ENCODE data around the gene INO80E. TPM values are rescaled to one million over a fixed set of nuclear protein-coding genes. Genes with fewer than 3 reads are reported as not detected.

INO80E gene
- total RNA-seq, 1 experiment from 2014 or later, result 97.4 TPM

DNA sequence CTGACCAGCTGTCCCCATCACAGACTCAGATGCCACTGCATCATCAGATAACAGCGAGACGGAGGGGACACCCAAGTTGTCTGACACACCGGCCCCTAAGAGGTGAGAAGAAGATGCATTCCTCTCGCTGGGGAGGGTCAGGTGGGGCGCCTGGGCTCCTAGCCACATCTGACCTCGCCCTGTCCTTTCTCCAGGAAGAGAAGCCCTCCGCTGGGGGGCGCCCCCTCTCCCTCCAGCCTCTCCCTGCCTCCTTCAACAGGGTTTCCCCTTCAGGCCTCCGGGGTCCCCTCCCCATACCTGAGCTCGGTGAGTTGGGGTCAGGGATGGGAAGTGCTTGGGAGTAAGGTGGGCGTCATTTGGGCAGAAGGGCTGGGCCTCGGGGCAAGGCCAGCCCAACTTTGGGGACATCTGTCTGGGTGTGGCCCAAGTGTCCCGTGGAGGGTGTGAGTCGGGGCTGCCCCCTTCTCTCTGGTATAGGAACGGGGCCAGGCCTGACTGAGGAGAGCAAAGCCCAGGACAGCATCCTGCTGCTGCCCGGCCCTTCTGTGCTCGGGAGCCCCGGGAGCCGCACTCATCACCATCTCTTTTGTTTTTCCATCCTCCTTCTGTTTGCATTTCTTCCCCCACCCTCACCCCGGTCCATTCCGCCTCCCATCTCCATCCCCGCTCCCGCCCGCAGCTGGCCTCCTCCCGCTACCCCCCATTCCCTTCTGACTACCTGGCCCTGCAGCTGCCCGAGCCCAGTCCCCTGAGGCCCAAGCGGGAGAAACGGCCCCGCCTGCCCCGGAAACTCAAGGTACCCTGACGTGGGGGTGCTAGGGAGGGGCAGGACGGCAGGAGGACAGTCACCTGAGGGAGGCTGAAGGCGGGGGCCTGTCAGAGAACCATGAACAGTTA lies 4.9 kb downstream of the INO80E start:
- H3K36me3 ChIP-seq, result peaks cover 46% of the 10 kb centered on the region
- H3K27me3 ChIP-seq, result no peaks in the 10 kb centered on the region
- H3K9me3 ChIP-seq, result no peaks in the 10 kb centered on the region
- H3K4me3 ChIP-seq, result no peak overlapping the region
- DNase-seq, result no peak

DNA sequence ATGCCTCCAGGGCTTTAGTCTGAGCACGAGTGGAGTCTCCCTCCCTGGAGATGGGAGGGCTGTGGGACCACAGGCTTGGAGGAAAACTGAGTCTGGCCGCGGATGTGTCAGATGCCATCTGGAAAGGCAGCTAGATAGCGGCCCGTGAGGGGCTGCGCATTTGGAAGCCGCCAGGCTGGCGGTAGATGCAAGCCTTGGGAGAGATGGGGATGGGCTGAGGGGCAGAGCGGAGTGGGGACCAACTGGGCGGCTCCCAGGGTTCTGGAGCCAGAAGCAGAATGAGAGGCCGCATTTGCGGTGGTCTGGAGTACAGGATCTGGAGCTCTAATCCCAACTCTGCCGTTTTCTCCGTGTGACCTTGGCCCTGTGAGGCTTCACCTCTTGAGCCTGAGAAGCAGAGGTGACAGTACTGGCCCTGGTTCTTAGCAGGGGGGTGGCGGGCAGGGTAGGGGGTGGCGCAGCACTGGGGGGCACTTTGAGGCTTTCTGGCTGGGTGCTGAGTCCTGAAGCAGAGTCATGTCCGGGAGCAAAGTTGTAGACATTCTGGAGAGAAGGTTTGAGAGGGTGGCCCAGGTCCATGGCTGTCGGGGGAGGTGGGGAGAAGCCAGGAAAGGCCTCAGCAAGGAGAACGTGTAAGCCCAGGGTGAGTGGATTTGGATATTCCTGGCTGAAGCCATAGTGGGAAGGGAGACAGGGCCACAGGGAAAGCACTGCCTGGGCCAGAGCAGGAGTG lies 6.7 kb downstream of the INO80E start:
- Histone ChIP-seq H3K27me3 (no peaks in the 10 kb centered on the region), H3K9me3 (no peaks in the 10 kb centered on the region), H3K36me3 (peaks cover 35% of the 10 kb centered on the region), H3K4me3 (no peak overlapping the region)
- DNase-seq, result no peak

DNA sequence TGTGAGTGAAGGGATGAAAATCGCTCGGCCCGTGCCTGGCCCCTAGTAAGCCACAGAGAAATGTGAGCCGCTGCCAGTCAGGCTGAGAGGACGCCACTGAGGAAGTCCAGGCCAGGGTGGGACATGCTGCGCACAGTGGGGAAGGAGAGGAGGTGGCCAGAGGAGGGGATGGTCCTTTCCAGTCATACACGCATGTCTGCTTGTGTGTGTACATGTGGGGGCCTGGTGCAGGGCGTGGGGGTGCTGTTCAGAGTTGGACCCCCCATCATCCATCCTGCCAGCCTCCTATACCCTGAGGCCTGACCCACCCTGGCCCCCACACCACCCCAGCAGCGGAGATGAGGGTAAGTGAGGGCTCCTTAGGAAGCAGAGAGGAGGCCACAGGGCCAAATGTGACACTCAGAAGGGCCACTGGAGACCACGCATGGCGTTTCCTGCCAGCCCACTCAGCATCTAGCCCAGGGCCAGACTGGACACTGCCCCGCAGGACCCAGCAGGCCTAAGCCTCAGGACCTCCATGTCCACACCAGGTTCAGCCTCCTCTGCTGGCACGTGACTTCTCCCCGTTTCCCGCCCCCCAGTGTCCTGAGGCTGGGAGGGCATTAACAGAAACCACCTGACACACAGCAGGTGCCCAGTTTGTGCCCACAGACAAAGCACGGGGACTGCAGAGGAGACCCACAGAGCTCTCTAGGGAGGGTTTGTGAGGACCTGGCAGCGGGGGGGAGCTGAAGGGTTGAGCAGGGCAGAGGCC lies 7.8 kb downstream of the INO80E start:
- H3K4me3 ChIP-seq, result no peak overlapping the region
- no peak for DNase-seq
- H3K9me3 ChIP-seq, result no peaks in the 10 kb centered on the region
- peaks cover 27% of the 10 kb centered on the region for H3K36me3 ChIP-seq
- no peaks in the 10 kb centered on the region for H3K27me3 ChIP-seq

DNA sequence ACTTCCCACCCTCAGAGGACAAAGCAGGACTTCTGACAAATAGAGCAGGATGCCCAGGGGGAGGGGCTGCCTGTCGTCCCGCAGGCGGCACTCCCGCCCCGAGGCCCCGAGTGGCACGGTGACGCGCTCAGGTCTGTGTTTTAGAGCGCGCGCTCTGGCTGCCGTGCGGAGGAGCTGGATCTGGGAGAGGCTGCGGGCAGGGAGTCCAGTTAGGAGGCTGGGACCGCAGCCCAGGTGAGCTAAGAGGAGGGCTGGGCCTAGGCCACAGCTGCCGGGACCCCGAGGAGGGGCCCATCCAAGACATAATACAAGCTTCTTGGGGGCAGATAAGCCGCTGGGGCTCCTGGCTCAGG lies 8.4 kb downstream of the INO80E start:
- DNase-seq, result no peak
- Histone ChIP-seq H3K4me3 (no peak overlapping the region), H3K36me3 (peaks cover 23% of the 10 kb centered on the region), H3K27me3 (no peaks in the 10 kb centered on the region), H3K9me3 (no peaks in the 10 kb centered on the region)

DNA sequence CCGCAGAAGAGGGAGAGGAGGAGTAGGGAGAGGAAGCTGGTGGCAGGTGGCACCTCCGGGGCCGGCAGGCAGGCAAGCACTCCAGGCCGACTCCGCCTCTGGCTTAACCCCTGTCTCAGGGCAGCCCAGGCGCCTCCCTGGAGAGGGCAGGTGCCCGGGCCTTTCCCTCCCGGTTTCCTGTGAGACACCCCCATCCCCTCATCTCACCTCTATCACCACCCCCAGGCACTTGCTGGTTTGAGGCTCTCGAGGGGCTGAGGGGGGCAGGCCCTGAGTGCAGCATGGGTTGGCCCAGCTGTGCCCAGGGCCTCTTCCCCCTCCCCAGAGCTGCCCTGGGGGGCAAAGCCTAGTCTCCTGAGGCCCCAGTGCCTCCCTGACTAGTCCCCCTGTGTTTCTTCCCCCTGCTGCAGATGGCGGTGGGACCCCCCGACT lies 8.8 kb downstream of the INO80E start:
- no peaks in the 10 kb centered on the region for H3K27me3 ChIP-seq
- no peak overlapping the region for H3K4me3 ChIP-seq
- no peaks in the 10 kb centered on the region for H3K9me3 ChIP-seq
- peaks cover 20% of the 10 kb centered on the region for H3K36me3 ChIP-seq
- no peak for DNase-seq

DNA sequence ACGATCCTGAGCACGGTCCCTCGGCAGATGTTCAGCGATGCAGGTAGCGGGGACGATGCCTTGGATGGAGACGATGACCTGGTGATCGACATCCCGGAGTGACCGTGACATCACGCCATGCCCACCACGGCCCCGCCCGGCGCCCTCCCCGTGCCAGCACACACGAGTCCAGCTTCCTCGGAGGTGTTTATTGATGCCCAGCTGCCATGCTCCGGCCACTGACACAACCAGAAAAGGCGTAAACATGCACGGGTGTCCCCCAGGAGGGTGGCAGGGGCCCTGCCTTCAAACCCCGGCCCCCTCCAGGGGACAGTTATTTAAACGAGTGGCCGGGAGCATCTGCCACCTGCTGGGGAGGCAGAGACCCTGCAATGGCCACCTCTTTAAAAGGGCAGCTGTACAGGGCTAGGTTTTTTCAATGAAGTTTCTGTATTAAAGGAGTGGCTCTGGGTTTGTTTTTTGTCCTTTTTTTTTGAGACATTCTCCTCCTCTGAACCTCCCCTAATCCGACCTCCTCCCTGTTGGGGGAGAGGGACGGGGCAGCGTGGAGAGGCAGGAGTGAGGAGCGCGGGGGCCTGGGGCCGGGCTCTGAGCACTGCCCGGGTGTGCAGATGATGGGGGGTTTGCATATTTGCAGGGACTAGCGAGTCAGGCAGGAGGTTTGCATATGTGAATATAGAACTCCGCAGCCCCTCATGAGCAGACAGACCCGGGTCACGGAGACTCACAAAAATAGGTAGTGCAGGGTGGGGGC lies 9.5 kb downstream of the INO80E start:
- H3K36me3 ChIP-seq, result peaks cover 19% of the 10 kb centered on the region
- H3K4me3 ChIP-seq, result no peak overlapping the region
- no peak for DNase-seq
- no peaks in the 10 kb centered on the region for H3K9me3 ChIP-seq
- H3K27me3 ChIP-seq, result no peaks in the 10 kb centered on the region

DNA sequence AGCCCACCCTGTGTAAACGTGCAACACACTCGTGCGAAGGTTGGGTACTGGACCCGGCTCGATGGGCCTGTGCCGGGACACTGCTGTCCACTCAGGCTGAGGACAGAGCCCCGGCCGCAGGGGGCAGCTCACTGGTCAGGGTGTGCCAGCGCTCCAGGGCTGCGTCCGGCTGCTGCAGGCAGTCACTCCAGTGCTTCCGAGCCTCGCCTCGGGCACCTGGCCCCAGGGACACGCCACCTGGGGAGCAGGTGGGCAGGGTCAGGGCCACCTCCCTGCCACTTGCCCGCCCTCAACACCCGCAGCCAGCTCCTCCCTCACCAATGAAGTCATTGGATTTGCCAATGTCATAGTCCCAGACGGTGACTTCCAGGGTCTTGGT lies 10.0 kb downstream of the INO80E start:
- Histone ChIP-seq H3K4me3 (no peak overlapping the region), H3K36me3 (peaks cover 15% of the 10 kb centered on the region)
- DNase-seq, result no peak

DNA sequence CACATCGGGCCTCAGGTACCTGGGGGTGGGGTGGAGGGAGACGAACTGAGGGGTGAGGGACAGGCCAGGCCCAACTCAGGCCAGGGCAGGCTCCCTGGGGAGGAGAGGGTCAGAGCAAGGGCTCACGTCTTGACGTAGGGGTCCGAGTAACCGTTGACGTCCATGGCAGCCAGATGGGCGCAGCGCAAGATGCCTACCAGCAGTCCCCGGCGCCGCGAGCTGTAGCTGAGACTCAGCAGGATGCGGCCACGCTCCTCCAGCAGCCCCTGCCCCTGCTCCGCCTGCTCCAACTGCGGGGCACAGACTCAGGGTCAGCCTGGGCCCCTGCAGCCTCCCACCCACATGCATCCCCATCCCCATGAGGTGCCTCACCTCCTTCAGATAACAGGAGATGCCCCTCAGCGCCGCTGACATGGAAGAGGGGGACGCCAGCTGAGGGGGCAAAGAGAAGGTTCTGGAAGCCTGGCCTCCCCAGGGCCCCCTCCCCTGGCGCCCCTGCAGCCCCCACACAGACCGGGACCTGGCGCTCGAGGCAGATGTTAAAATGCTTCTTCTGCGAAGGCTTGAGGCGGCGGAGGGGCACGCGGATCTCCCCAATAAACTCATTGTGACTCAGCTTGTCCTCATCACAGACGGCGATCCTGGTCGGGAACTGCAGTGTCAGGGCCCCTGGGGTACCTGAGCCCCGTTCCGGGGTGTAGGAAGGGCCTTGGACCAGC lies 10.8 kb downstream of the INO80E start:
- H3K27me3 ChIP-seq, result no peaks in the 10 kb centered on the region
- H3K9me3 ChIP-seq, result no peaks in the 10 kb centered on the region
- peaks cover 12% of the 10 kb centered on the region for H3K36me3 ChIP-seq
- H3K4me3 ChIP-seq, result no peak overlapping the region
- DNase-seq, result no peak

More for the DNA sequence above, 10.0 kb downstream of the INO80E start:
- no peaks in the 10 kb centered on the region for H3K9me3 ChIP-seq
- no peaks in the 10 kb centered on the region for H3K27me3 ChIP-seq

DNA sequence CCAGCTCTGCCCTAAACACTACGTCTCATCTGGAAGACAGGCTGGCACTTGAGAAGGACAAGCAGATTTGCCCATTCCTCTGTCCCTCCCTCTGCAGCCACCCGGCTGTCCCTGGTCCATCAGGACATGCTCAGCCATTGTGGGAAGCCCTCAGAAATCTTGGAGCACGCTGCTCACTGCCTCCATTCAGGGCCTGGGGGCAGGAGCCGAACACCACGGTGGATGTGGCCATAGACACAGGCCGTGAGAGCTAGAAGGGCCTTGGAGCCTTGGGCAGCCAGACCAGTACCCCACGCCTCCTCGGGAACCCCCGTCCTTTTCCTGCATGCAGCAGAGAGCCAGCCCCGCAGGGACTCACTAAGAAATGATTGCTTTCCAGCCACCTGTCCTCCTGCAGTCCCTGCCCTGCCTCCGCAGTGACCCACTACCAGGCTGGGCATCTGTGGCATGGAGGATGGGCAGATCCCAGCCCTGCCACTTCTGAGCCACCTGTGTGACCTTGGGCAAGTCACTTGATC lies 11.4 kb downstream of the INO80E start:
- Histone ChIP-seq H3K4me3 (no peak overlapping the region), H3K9me3 (no peaks in the 10 kb centered on the region), H3K27me3 (no peaks in the 10 kb centered on the region), H3K36me3 (peaks cover 12% of the 10 kb centered on the region)
- DNase-seq, result no peak

DNA sequence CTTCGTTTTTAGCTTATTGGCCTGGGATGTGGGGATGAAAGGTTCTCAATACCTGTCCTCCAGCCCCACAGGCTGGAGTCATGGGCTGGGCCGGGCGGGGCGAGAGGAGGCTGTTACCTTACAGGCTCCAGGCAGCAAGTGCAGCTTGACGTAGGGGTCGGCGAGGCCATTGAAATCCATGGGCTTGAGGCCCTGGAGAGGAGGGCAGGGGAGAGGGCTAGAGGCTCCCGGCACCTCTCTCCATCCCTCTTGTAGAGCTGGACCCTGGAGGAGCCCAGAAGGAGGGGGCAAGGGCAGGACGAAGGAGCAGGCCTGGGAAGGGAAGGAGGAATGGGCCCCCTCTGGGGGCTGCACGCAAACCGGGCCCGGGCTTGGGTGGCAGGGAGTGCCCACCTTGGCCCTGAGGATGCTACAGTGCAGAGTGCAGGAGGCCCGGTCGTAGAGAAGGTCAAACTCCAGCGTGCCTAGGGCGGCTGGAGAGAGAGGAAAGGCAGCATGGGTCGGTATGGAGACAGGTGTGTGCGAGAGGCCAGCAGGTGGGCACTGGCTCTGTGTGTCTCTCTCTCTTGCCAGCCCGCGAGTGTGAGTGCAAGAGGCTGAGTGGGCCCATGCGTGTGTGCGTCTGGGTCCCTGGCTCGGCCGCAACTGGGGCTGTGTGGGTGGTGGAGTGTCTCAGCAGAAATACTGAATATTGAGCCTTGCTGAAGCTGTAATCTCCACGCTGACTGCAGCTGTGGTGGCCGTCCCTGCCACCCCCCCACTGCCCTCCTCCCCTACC lies 13.2 kb downstream of the INO80E start:
- no peak overlapping the region for H3K4me3 ChIP-seq
- no peaks in the 10 kb centered on the region for H3K9me3 ChIP-seq
- no peaks in the 10 kb centered on the region for H3K27me3 ChIP-seq
- H3K36me3 ChIP-seq, result peaks cover 12% of the 10 kb centered on the region
- DNase-seq, result no peak

DNA sequence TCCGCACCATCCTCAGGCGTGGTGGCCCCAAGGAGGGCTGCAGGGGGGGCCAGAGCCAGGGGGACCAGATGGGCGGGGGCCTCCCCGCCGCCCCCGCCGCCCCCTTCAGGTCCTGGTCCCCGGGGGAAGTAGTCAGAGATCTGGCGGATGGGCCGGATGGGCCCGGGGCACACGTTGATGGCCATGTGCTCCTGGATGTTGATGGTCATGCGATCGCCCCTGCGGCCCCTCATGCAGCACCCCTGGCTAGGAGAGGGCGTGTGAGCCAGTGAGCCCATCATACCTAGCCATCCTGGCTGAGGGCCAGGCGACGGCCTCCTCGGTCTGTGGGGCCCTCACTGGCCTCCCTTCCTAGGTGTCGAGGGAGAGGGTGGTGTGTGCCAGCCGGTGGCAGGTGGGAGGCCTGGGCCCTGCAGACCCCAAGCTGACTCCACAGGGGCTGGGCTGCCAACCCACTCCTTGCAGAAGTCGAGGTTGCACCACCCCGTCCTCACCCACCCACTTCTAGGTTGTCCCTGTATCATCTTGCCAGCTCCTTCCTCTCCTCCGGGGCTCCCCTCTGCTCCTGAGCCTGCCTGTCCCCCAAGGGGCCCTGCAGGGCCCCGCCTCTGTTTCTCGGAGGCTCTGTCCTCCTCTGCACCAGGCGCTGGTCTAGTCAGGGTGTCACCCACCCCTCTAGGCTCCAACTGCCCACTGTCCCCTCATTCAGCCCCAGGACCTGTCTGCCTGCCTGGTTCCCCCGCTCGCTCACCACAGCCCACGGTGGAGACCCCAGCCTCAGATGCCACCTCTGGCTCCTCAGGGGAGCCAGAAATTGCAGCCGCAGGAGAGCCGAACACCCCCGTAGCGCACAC lies 14.2 kb downstream of the INO80E start:
- Histone ChIP-seq H3K4me3 (peak overlapping the region; percentile 43), H3K36me3 (peaks cover 8% of the 10 kb centered on the region)
- no peak for DNase-seq

DNA sequence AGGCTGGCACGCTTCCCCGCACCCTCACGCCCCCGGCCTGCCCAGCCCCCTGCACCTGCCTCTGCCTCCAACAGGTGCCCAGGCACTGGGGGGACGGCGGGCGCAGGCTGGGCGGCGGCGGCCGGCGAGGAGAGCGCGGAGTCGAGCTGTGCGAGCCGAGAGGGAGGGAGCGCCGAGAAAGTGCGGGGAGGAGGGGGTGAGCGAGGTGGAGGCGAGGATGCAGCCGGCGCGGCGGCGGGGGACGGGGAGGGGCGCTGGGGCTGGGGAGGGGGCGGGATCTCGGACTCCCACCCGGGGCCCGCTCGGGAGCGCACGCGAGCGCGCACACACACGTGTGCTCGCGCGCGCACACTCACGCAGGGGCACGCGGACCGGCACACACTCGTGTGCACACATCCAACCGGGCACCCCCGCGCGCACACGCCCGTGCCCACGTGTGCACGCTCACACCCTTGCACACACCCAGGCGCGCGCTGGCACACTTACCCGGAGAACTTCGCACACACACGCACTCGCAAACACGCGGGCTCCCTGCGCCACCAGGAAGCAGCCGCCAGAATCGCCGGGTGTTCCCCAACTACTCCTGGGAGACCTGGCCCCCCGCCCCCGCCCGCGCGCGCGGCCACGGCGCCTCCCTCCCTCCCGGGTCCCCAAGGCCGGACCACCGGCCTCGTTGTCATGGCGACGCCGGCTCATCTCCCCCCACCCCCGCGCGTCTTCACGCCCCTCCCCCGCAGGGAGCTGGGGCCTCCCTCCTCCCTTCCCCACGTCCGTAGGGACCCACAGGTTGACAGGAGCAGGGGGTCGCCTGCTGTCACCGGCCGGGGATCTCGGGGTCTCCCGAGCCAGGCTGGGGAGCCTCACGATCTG lies 15.0 kb downstream of the INO80E start, which contains the start of gene DOC2A:
Gene DOC2A, minus strand, starts transcription at position 184 of the 870 bp plus-strand sequence. CDS start 805 bp downstream, outside the sequence.
- Histone ChIP-seq H3K36me3 (no peaks in the 10 kb centered on the region), H3K9me3 (no peaks in the 10 kb centered on the region), H3K4me3 (peak within 1 kb of the TSS; percentile 43), H3K27me3 (no peaks in the 10 kb centered on the region)
- DNase-seq, result peak; percentile 46

More for the DNA sequence above, 14.2 kb downstream of the INO80E start:
- no peaks in the 10 kb centered on the region for H3K9me3 ChIP-seq
- no peaks in the 10 kb centered on the region for H3K27me3 ChIP-seq

DNA sequence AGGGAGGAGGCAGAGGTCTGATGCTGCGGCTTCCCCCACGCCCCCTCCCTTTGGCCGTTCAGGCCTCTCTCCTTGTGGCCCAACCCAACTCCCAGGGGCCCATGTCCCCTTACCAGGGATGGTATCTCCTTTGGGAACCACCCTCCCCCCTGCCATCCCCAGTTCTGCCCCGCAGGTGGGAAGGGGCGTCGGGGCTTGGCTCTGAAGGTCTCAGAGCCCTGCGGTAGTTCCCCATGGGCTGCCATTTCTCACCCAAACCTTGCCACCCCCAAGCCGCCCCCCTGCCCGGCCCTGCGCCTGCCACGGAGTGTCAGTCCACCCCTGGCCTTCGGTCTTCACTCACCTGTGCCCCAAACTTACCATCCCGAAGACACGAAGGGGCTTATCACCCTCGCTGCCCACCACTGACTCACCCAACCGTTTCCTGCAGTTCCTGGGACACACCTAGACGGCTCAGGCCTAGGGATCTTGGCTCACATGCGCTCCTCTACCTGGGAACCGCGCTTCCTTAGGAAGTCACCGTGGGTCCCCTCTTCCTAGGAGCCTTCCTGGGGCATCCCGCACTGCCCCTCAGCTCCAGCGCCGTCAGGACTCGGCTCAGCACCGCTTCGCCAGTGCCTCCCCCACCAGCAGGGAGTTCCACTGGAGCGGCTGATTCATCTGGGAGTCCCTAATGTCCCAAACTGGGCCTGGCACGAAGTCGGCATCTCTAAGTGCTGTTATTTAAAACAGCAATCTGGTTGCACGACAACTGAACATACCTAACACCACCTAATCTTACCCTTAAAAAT lies 15.9 kb downstream of the INO80E start:
- no peak for DNase-seq
- Histone ChIP-seq H3K27me3 (no peaks in the 10 kb centered on the region), H3K9me3 (no peaks in the 10 kb centered on the region), H3K36me3 (no peaks in the 10 kb centered on the region), H3K4me3 (no peak overlapping the region; the same call in 1 of the 2 replicates)
